Right renal pelvis (tissue), 4 donors: Measurements from ENCODE around the gene MADCAM1. TPM values are rescaled to one million over a fixed set of nuclear protein-coding genes. Genes with fewer than 3 reads are reported as not detected.
"Not testable (repeated sequence)": the region's sequence is repeated elsewhere in the genome, so short reads cannot be mapped to it uniquely, and the experiment has no call there.

Experiments
- DNase-seq, 4 donors: peaks; one replicate each; pipeline ENCODE4 v3.0.0-alpha.2; 2013; ENCODE audit warnings: low read depth in 4 of 4, low spot score in 3 of 4, missing footprints in 1 of 4
- polyA plus RNA-seq, 4 donors: library from polyadenylated mRNA; unstranded; fragments of 120-200 nt; gene quantifications; one replicate each; pipeline ENCODE4 v1.2.1, GENCODE V29; 2013; ENCODE audit not compliant: insufficient read length in 4 of 4

Gene MADCAM1
- polyA plus RNA-seq, 4 donors: 2.8 to 5.6 (median 3.6) TPM

- DNase-seq: no peak
Observed at GRCh38 chr19:464208-464545, 32.1 kb upstream of the MADCAM1 start.

- DNase-seq: no peak
Observed at GRCh38 chr19:465056-465816, 31.1 kb upstream of the MADCAM1 start.

- no peak for DNase-seq
Observed at GRCh38 chr19:467554-467953, 28.7 kb upstream of the MADCAM1 start.

GRCh38 chr19:468587-469256, 27.6 kb upstream of the MADCAM1 start:
- DNase-seq: no peak

- no peak for DNase-seq
Observed at GRCh38 chr19:469833-470232, 26.5 kb upstream of the MADCAM1 start.

- DNase-seq: no peak
Observed at GRCh38 chr19:470701-471100, 25.6 kb upstream of the MADCAM1 start.

- DNase-seq: no peak
Observed at GRCh38 chr19:472005-472858, 24.1 kb upstream of the MADCAM1 start.

- DNase-seq: no peak
Observed at GRCh38 chr19:474126-475078, 21.9 kb upstream of the MADCAM1 start.

GRCh38 chr19:475360-475759, 20.9 kb upstream of the MADCAM1 start:
- DNase-seq: no peak

- DNase-seq: no peak
Observed at GRCh38 chr19:478236-478903, 17.9 kb upstream of the MADCAM1 start.

GRCh38 chr19:478976-479375, 17.3 kb upstream of the MADCAM1 start:
- DNase-seq: no peak

GRCh38 chr19:480016-480855, 16.1 kb upstream of the MADCAM1 start:
- peak in 1 of 4 donors; percentile 49 for DNase-seq

- DNase-seq: not testable (repeated sequence)
Observed at GRCh38 chr19:481100-481499, 15.2 kb upstream of the MADCAM1 start.

GRCh38 chr19:482186-483041, 13.9 kb upstream of the MADCAM1 start:
- no peak for DNase-seq

GRCh38 chr19:483332-484072, 12.8 kb upstream of the MADCAM1 start:
- DNase-seq: no peak

- DNase-seq: no peak
Observed at GRCh38 chr19:484494-484893, 11.8 kb upstream of the MADCAM1 start.

- DNase-seq: no peak
Observed at GRCh38 chr19:485077-485476, 11.2 kb upstream of the MADCAM1 start.
